ENCODE results near the gene SPATA33. TPM values are rescaled to one million over a fixed set of nuclear protein-coding genes. Genes with fewer than 3 reads are reported as not detected.

Gene SPATA33
- total RNA-seq, 2 experiments from 2014 or later, result 6.3 to 7.1 TPM

GRCh38 chr16:89613231-89613953 is 44.2 kb upstream of the SPATA33 start, which contains the start of gene DPEP1:
Gene DPEP1, plus strand, starts transcription at chr16:89613642. Its CDS starts 16,769 bp downstream, at chr16:89630411.
- POLR2A ChIA-PET, result interaction anchor here (0.7 to 1.0 kb wide), 2 partner anchors 8 to 18 kb away, joined by 3 to 4 read pairs; no protein-coding TSS in a partner anchor
- H3K36me3 Mint-ChIP-seq (ENCODE audit: low read depth), result no peaks in the 10 kb centered on the region
- ATAC-seq, result no peak
- H3K27ac Mint-ChIP-seq, result no peak within 1 kb of the TSS
- CTCF ChIA-PET, result no interaction called here
- TF ChIP-seq, protein P1, sequence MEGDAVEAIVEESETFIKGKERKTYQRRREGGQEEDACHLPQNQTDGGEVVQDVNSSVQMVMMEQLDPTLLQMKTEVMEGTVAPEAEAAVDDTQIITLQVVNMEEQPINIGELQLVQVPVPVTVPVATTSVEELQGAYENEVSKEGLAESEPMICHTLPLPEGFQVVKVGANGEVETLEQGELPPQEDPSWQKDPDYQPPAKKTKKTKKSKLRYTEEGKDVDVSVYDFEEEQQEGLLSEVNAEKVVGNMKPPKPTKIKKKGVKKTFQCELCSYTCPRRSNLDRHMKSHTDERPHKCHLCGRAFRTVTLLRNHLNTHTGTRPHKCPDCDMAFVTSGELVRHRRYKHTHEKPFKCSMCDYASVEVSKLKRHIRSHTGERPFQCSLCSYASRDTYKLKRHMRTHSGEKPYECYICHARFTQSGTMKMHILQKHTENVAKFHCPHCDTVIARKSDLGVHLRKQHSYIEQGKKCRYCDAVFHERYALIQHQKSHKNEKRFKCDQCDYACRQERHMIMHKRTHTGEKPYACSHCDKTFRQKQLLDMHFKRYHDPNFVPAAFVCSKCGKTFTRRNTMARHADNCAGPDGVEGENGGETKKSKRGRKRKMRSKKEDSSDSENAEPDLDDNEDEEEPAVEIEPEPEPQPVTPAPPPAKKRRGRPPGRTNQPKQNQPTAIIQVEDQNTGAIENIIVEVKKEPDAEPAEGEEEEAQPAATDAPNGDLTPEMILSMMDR (IDR thresholded peaks at IDR 0.05), result no peak
- no peak for DNase-seq
- intact Hi-C loops (cut with micrococcal nuclease), result no loop called here
- no peaks in the 10 kb centered on the region for H3K27me3 Mint-ChIP-seq
- H3K4me1 Mint-ChIP-seq (ENCODE audit: low read depth), result peaks cover 13% of the 10 kb centered on the region
- H3K9me3 Mint-ChIP-seq, result peaks cover 6% of the 10 kb centered on the region
- no peak within 1 kb of the TSS for H3K4me3 Mint-ChIP-seq

DNA sequence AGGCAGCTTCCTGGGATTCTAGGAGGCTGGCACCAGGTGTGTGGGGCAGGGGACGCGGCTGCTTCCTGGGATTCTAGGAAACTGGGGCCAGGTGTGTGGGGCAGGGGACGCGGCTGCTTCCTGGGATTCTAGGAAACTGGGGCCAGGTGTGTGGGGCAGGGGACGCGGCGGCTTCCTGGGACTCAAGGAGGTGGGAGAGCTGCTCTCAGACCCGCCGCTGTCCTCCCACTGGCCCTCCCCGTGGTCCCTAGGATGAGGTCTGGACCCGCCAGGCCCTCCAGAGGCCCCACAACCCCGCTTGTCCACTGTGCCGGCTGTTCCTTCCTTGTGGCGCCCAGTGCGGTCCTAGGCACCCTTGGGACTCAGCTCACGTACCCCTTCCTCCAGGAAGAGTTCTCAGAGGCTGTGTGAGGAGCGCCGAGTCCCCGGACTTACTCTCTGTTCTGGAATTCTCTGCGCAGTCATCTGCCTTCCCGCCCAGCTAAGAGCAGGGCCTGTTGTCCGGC is 43.6 kb upstream of the SPATA33 start:
- no peak for ATAC-seq
- no peak for DNase-seq
- ChIA-PET POLR2A (interaction anchor here (0.7 to 1.2 kb wide), 2 partner anchors 9 to 14 kb away, joined by 3 to 4 read pairs; no protein-coding TSS in a partner anchor), CTCF (interaction anchor here (1.1 kb wide), 1 partner anchor 92 kb away, joined by 3 read pairs; no protein-coding TSS in a partner anchor)
- Mint-ChIP-seq H3K4me3 (no peak overlapping the region), H3K9me3 (peaks cover 6% of the 10 kb centered on the region), H3K36me3 (ENCODE audit: low read depth) (no peaks in the 10 kb centered on the region), H3K4me1 (ENCODE audit: low read depth) (peaks cover 13% of the 10 kb centered on the region), H3K27ac (no peak overlapping the region), H3K27me3 (no peaks in the 10 kb centered on the region)
- TF ChIP-seq, protein P1 (IDR thresholded peaks at IDR 0.05), result no peak
- intact Hi-C loops (cut with micrococcal nuclease), result no loop called here

- no peak overlapping the region for H3K27ac Mint-ChIP-seq
- peaks cover 13% of the 10 kb centered on the region for H3K4me1 Mint-ChIP-seq (ENCODE audit: low read depth)
- POLR2A ChIA-PET, result interaction anchor here (1.2 kb wide), 2 partner anchors 13 to 15 kb away, joined by 3 to 5 read pairs; no protein-coding TSS in a partner anchor
- CTCF ChIA-PET, result interaction anchor here (1.0 to 1.8 kb wide), 3 partner anchors 13 to 91 kb away, joined by 3 to 8 read pairs (median 3); no protein-coding TSS in a partner anchor
- H3K36me3 Mint-ChIP-seq (ENCODE audit: low read depth), result no peaks in the 10 kb centered on the region
- no peaks in the 10 kb centered on the region for H3K27me3 Mint-ChIP-seq
- DNase-seq (no peak), ATAC-seq (no peak)
- TF ChIP-seq, protein P1 (IDR thresholded peaks at IDR 0.05), result no peak
- intact Hi-C loops (cut with micrococcal nuclease), result no loop called here
- H3K9me3 Mint-ChIP-seq, result peaks cover 6% of the 10 kb centered on the region
- no peak overlapping the region for H3K4me3 Mint-ChIP-seq
These were observed 42.5 kb upstream of the SPATA33 start for GRCh38 chr16:89615176-89615575.

DNA sequence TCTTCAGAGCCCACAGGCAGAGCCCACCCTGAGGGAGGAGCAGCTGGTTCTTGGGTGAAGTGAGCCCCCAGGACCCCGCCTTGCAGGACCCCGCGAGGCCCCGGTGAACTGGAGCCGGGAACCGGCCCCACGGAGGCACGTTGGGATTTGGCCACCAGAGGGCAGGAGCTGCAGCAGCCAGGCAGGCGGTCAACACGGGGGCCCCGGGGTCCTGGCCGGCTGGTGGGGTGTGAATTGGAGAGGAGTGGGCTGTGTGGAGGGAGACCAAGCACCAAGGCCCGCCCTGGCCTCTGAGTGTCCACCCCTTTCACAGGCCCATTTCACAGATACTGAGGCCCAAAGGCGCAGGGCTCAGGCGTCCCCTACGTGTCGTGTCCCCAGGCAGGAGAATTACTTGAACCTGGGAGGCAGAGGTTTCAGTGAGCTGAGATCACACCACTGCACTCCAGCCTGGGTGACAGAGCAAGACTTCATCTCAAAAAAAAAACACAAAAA is 42.0 kb upstream of the SPATA33 start:
- TF ChIP-seq, protein P1 (IDR thresholded peaks at IDR 0.05), result peak; percentile 53
- ATAC-seq (no peak), DNase-seq (peak; percentile 42)
- CTCF ChIA-PET, result interaction anchor here (0.7 to 1.8 kb wide), 3 partner anchors 13 to 26 kb away, joined by 3 to 8 read pairs (median 3); no protein-coding TSS in a partner anchor
- H3K27ac Mint-ChIP-seq, result no peak overlapping the region
- peaks cover 6% of the 10 kb centered on the region for H3K9me3 Mint-ChIP-seq
- intact Hi-C loops (cut with micrococcal nuclease), result no loop called here
- peaks cover 13% of the 10 kb centered on the region for H3K4me1 Mint-ChIP-seq (ENCODE audit: low read depth)
- H3K36me3 Mint-ChIP-seq (ENCODE audit: low read depth), result no peaks in the 10 kb centered on the region
- H3K4me3 Mint-ChIP-seq, result no peak overlapping the region
- POLR2A ChIA-PET, result interaction anchor here (1.2 kb wide), 1 partner anchor 13 kb away, joined by 5 read pairs; no protein-coding TSS in a partner anchor
- H3K27me3 Mint-ChIP-seq, result no peaks in the 10 kb centered on the region

All from activated CD8-positive, alpha-beta T cell treated with anti-CD3 and anti-CD28 coated beads for 36 hours (primary cell).